GM19025 (cell line): ENCODE results near the gene PRPF19.

Experiments used
- ATAC-seq: cut with Tn5 transposase; IDR thresholded peaks from one replicate; pipeline ENCODE4 v1.9.1; 2021; ENCODE audit warnings: mild to moderate bottlenecking, low read depth, moderate library complexity; ENCODE audit not compliant: unreplicated experiment

The PRPF19 gene

DNA sequence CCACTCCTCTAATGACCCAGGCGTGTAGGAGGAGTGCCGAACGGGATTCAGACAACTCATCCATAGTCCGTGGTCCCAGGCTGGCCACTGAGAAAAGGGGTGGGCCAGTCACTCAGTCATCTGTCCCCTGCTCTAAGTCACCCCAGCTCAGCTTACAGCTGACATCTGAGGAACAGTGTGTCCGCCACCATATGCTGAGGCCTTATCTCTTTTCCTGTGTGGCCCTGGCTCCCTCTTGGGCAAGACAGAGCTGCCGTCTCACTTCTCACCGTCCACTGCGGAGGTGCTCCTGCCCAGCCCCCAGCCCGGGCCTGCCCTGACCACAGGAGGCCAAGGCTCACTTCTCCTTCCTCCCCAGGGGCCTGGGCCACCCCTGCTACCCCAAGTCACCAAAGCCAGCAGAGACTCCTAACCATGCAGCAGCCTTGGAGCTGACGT is 57.7 kb downstream of the PRPF19 start:
- no peak for ATAC-seq

DNA sequence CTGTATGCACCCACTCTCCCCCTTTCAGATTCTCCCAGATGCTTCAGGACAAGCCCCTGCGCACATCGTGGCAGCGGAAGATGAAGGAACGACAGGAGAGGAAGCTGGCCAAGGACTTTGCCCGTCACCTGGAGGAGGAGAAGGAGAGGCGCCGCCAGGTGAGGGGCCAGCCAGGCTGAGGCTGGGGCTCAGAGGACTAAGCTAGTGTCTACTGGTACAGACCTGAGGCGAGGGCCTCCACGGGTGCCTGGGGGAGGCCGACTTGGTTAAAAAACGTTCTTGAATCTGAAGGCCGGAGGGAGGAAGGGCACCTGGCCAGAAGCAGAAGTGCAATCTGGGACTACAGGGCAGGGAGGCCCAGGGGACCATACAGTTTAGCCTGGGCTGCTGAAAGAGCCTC is 58.5 kb downstream of the PRPF19 start:
- ATAC-seq: no peak

DNA sequence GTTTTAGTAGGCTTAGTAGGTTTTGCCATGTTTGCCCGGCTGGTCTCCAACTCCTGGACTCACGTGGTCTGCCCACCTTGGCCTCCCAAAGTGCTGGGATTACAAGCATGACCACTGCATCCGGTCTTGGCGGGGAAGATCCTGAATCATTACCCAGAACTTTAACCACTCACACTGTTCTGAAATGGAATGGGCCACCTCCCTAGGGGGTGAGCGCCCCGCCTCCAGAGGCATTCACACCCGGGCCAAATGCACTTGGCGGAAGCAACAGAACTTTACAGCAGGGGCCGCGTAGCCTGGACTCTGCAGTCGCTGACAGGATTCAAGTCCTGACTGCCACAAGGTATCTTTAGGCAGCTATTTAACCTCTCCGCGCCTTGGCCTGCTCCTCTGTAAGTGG is 59.1 kb downstream of the PRPF19 start:
- ATAC-seq: no peak

DNA sequence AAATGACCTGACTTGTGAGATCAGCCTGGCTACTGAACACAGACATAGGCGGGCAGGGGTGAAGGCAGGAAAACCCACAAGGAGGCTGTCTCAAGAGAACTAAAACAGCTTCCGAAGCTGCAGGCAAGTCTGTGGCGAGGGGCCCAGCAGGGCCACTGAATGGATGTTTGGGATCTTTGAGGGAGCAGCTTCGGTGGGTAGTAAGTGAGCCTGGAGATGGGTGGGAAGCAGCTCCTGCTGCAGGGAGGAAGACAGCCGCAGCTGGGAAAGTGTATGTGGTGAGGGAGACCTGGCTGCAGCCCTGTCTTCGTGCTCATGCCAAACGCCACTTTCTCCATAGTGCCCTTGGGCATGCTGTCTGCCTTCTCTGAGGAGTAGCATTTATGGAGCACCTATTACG is 61.0 kb downstream of the PRPF19 start:
- ATAC-seq: no peak

DNA sequence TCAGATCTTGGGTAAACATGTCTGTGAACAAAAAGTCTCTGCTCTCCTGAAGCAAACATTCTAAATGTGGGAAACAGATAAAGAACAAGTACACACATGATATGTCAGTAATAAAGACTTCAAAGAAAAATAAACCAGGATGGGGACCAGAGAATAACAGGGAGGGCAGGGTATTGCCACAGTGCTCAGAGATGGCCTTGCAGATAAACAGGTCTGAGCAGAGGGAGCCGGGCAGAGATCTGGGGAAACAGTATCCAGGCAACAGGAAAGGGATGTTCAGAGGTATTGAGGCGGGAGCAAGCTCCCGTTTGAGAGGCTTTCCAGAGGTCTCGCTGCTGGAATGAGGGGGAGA is 61.5 kb downstream of the PRPF19 start:
- no peak for ATAC-seq

DNA sequence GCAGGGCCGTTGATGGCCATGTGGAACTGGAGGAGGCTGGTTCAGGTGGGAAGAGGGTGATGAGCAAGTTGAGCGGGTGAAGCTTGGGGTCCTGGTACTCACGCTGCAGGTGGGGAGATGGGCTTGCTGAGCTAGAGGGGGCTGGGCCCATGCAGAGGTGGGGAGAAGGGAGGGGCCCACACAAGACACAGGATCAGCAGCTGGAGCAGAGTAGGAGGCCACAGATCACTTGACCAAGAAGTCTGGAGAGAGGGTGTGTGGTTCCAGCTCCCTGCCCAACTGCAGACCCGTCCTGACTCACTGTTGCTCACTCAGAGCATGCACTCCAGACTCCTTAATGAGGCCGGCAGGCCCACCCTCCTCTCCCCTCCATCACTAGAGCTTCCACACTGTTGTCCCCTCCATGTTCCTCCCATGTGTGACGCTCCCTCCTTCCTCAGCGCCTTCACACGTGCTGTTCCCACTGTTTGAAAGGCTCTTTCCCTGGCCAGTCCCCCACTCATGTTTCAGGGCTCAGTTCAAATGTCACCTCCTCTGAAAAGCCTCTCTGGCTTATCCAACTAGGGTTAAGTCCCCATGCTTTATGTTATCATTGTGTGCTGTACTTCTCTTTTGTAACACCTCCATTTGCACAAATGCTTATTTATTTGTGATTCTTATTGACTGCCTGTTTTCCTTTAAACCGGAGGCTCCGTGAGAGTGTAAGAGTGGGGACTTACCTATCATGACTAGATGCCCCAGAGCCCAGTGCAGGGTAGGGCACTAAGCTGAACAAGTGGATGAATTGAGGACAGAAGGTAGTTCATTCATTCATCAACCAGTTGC is 62.1 kb downstream of the PRPF19 start:
- no peak for ATAC-seq

DNA sequence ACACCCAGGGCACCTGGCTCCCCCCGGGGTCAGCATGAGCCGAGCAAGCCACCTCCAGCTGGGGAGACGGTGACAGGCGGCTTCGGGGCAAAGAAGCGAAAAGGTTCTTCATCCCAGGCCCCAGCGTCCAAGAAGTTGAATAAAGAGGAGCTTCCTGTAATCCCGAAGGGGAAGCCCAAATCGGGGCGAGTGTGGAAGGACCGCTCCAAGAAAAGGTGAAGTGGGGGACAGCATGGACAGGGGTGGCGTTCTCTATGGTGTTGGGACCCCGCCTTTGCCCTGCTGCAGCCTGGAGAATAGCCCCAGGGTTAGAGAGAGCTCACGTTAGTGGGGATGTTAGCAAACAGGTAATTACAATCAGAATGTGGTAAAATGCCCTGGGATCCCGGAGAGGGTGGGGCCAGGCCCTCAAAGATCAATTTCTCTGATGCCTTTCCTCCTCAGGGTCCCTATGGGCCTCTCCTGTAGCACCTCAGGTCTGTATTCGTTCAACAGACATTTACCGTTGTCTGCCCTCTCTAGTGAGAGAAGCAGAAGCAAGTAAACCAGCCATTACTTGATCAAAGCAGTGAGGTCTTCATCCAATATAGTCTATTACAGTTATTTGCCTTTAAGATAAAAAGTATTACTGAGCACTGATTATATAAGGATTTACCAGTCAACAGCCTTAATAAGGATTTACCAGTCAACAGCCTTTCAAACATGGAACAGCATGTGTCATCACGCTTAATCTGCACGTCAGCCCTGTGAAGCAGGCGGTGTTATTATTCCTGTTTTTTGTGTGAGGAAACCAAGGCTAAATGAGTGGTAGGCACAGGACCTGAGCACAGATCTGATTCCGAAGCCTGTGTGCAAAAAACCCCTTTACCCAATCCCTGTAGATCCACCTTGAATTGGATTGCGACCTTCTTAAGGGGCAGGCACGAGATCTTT is 63.5 kb downstream of the PRPF19 start:
- no peak for ATAC-seq

DNA sequence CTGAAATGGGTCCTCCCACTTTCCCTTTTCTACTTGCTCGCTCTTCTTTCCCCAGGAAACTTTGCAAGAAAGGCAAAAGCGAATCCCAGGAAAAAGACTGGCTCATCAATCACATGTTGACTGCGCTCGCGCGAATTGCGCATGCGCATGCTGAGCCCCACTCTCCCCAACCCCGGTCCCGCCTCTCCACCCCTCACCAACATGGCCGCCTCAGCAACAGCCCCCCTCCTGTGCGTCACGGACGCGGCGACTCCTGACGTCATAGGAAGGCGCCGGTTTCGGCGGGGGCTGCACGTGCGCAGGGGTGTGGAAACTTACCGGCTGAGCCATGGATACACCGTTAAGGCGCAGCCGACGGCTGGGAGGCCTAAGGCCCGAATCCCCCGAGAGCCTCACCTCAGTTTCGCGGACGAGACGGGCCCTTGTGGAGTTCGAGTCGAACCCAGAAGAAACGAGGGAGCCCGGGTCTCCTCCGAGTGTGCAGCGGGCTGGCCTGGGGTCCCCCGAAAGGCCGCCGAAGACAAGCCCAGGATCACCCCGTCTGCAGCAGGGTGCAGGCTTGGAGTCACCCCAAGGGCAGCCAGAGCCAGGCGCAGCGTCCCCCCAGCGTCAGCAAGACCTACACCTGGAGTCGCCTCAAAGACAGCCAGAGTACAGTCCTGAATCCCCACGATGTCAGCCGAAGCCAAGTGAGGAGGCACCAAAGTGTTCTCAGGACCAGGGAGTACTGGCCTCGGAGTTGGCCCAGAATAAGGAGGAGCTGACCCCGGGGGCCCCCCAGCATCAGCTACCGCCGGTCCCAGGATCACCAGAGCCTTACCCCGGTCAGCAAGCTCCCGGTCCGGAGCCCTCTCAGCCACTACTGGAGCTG is 64.4 kb downstream of the PRPF19 start, which contains the start of gene CCDC86:
TSS of gene CCDC86 (plus strand) at position 317 of the 871 bp plus-strand sequence. CDS start at position 329, 12 bp downstream.
- ATAC-seq: peak; percentile 78
